ENCODE measurements around the gene KLLN. TPM values are rescaled to one million over a fixed set of nuclear protein-coding genes. Genes with fewer than 3 reads are reported as not detected.
"Not testable (repeated sequence)": the region's sequence is repeated elsewhere in the genome, so short reads cannot be mapped to it uniquely, and the experiment has no call there.

The KLLN gene
- total and polyA plus RNA-seq, 12 donors: 0.24 to 1.5 (median 0.82) TPM

DNA sequence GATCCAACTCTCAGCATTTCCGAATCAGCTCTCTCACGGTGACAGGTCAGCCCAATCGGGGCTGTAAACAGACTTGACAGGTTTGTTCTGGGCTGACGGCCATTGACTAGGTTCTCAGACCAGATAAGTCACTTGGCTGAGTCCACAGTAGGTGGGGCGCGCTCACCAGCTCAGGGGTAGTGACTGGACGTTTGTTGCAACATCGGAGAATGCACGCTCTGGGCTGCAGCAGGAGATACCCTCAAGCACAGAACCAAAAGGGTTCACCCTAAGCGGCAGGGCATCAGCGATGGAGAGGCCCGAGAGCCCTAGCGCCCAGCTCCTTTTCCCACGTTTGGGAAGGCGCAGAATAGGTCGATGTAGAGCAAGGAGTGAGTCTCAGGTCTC is 1.8 kb downstream of the KLLN start:
- Histone ChIP-seq H3K4me3 (peak overlapping the region; percentile 29 to 90 (median 62)), H3K9me3 (replicated peaks in 1 of 3) (no peaks in the 10 kb centered on the region), H3K27me3 (no peaks in the 10 kb centered on the region), H3K4me1 (replicated peaks in 1 of 2) (peaks cover 0 to 15% of the 10 kb centered on the region in 2 donors), H3K27ac (peak overlapping the region; percentile 75 to 97 (median 94)), H3K36me3 (replicated peaks in 1 of 2) (no peaks in the 10 kb centered on the region)
- WGBS, 4 donors: 1 to 9% (median 4%) methylated on average over 11 to 16 of the region's 16 CpGs
- DNase-seq: peak; percentile 73 to 93 (median 91)
- TF ChIP-seq, protein P1, sequence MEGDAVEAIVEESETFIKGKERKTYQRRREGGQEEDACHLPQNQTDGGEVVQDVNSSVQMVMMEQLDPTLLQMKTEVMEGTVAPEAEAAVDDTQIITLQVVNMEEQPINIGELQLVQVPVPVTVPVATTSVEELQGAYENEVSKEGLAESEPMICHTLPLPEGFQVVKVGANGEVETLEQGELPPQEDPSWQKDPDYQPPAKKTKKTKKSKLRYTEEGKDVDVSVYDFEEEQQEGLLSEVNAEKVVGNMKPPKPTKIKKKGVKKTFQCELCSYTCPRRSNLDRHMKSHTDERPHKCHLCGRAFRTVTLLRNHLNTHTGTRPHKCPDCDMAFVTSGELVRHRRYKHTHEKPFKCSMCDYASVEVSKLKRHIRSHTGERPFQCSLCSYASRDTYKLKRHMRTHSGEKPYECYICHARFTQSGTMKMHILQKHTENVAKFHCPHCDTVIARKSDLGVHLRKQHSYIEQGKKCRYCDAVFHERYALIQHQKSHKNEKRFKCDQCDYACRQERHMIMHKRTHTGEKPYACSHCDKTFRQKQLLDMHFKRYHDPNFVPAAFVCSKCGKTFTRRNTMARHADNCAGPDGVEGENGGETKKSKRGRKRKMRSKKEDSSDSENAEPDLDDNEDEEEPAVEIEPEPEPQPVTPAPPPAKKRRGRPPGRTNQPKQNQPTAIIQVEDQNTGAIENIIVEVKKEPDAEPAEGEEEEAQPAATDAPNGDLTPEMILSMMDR (IDR thresholded peaks at IDR 0.05): peak in 1 of 6 experiments; percentile 16
- TF ChIP-seq POLR2A (IDR thresholded peaks at IDR 0.05): peak in 1 of 2 donors; percentile 49
- intact Hi-C loops (cut with DNase I): loop anchor here (5.0 to 10.0 kb wide), 3 partner anchors 253 to 526 kb away; no protein-coding TSS in a partner anchor

DNA sequence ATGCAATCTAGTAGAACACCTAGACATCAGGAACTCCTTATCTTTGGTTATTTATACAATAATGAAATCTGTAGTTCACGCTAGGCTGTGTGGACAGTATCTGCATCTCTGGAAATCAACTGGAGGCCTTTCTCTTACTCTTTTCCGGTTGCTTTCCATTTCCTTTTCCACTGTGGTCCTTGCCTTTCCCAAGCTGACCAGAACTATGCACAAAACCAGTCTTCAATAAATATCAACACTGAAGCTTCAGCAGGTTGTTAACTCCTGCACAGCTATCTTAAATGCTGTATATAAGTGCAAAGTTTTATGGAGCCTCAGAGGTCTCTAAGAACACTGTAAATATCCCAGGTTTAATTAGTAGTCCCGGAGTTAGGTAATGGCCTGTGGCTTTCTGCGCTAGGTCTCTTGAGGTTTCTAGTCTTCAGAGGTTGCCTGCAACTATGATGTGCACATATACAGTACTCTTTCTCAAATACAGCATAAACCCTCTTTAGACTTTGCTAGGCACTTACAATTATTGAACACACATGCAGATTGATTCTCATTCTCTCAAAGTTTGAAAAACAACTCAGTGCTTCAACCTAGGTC is 2.4 kb downstream of the KLLN start:
- H3K27ac ChIP-seq: peak overlapping the region in 4 of 5 donors; percentile 89 to 97 (median 96)
- H3K4me1 ChIP-seq (replicated peaks in 1 of 2): peaks cover 0 to 15% of the 10 kb centered on the region in 2 donors
- H3K4me3 ChIP-seq: peak overlapping the region in 2 of 4 donors; percentile 67 to 90
- H3K36me3 ChIP-seq (replicated peaks in 1 of 2): no peaks in the 10 kb centered on the region
- no peak for TF ChIP-seq POLR2A (IDR thresholded peaks at IDR 0.05)
- TF ChIP-seq, protein P1 (IDR thresholded peaks at IDR 0.05): no peak
- no peaks in the 10 kb centered on the region for H3K27me3 ChIP-seq
- no peak for DNase-seq
- intact Hi-C loops (cut with DNase I): loop anchor here (5.0 to 10.0 kb wide), 3 partner anchors 254 to 526 kb away; no protein-coding TSS in a partner anchor
- 74 to 87% (median 80%) methylated on average over 4 of the region's 4 CpGs for WGBS, 4 donors
- H3K9me3 ChIP-seq (replicated peaks in 1 of 3): no peaks in the 10 kb centered on the region

GRCh38 chr10:87860156-87860795 is 3.1 kb downstream of the KLLN start:
- Histone ChIP-seq H3K27ac (peak overlapping the region in 1 of 5 donors; percentile 97), H3K36me3 (replicated peaks in 1 of 2) (no peaks in the 10 kb centered on the region), H3K27me3 (no peaks in the 10 kb centered on the region), H3K4me1 (replicated peaks in 1 of 2) (peaks cover 0 to 15% of the 10 kb centered on the region in 2 donors), H3K4me3 (no peak overlapping the region), H3K9me3 (replicated peaks in 1 of 3) (no peaks in the 10 kb centered on the region)
- 52 to 61% (median 54%) methylated on average over 3 of the region's 3 CpGs for WGBS, 4 donors
- intact Hi-C loops (cut with DNase I): loop anchor here (5.0 to 10.0 kb wide), 3 partner anchors 255 to 527 kb away; no protein-coding TSS in a partner anchor
- TF ChIP-seq POLR2A (IDR thresholded peaks at IDR 0.05): no peak
- TF ChIP-seq, protein P1 (IDR thresholded peaks at IDR 0.05): peak in 5 of 6 experiments; percentile 36 to 58 (median 42)
- peak in 1 of 7 donors; percentile 42 for DNase-seq

DNA sequence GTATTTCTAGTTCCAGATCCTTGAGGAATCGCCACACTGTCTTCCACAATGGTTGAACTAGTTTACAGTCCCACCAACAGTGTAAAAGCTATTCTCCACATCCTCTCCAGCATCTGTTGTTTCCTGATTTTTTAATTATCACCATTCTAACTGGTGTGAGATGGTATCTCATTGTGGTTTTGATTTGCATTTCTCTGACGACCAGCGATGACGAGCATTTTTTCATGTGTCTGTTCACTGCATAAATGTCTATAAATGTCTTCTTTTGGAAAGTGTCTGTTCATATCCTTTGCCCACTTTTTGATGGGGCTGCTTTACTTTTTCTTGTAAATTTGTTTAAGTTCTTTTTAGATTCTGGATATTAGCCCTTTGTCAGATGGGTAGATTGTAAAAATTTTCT is 7.7 kb downstream of the KLLN start:
- H3K9me3 ChIP-seq (replicated peaks in 1 of 3); H3K4me1 ChIP-seq (replicated peaks in 1 of 2); H3K4me3 ChIP-seq; DNase-seq; H3K27me3 ChIP-seq; intact Hi-C loops (cut with DNase I); H3K27ac ChIP-seq; H3K36me3 ChIP-seq (replicated peaks in 1 of 2): not testable (repeated sequence)
- WGBS, 4 donors: 76 to 90% (median 81%) methylated on average over 4 of the region's 4 CpGs

GRCh38 chr10:87855247-87855646 is 8.1 kb downstream of the KLLN start:
- WGBS, 4 donors: 83 to 89% (median 88%) methylated on average over 5 of the region's 5 CpGs
- H3K4me3 ChIP-seq; H3K27ac ChIP-seq; DNase-seq; H3K9me3 ChIP-seq (replicated peaks in 1 of 3); H3K27me3 ChIP-seq; intact Hi-C loops (cut with DNase I); H3K4me1 ChIP-seq (replicated peaks in 1 of 2); H3K36me3 ChIP-seq (replicated peaks in 1 of 2): not testable (repeated sequence)

All from adrenal gland (tissue), 12 donors.